Ammon's horn (tissue), 1 donor: Measurements from ENCODE around the gene ROR2.
"Not testable (repeated sequence)": the region's sequence is repeated elsewhere in the genome, so short reads cannot be mapped to it uniquely, and the experiment has no call there.

ENCODE experiments used
- DNase-seq: peaks from one replicate; pipeline ENCODE4 v3.0.0-alpha.2; 2016; ENCODE audit warnings: low spot score

ROR2 gene

DNA sequence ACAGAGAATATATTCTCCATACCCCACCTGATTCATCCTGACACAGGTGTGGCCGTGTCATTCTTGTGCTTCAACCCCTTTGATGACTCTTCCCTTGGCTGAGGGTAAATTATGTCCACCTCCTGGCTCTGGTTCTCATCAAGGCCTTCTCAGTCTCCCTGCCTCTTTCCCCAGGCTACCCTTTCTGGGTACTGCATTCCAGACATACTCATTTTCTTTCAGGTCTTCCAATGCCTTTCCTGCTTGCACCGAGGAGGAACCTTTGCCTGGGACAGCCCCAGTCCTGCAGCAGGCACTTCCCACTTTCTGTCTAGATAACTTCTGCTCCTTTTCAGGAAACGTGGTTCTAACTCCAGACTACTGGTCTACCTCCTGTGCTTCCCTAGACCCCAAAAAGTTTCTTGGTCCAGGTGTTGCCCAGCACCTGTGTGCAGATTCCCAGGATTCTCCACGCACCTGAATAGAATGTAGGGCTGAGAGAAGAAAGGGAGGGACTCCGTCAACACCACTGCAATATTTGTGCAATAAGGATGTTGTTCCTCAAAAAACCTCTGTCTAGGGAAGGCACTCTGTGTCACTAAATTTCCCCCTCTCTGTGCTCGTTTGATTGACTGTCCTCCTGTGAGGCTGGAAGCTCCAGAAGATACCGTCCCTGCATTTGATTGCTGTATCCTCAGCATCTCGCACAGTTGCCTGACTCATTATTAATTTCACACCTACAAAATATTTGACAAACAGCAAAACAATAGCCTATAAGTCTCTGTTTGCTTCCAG lies 271.0 kb downstream of the ROR2 start:
- no peak for DNase-seq

GRCh38 chr9:91677822-91678436 lies 272.1 kb downstream of the ROR2 start:
- DNase-seq = no peak

DNA sequence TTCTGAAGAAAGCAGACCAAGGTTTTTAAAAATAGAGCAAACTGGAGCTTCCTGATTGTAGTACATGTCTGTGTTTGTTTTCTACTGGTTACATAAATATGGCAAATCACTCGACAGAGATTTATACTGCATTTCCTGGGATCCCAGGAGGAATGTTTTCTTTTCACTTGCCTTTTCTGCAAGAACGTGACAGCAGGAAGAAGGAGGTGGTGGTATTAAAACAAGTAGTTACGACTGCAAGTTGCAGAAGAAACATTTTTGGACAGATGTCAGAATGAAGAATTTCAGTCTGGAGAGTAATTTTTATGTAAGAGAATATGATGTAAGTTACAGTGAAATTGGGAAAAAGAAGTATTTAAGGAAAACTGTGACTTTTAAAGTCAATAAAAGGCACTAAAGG lies 272.7 kb downstream of the ROR2 start:
- DNase-seq = no peak

GRCh38 chr9:91676046-91676445 lies 274.0 kb downstream of the ROR2 start:
- no peak for DNase-seq

- DNase-seq = no peak
Measured at GRCh38 chr9:91664663-91665062, 285.4 kb downstream of the ROR2 start.

GRCh38 chr9:91663858-91664257 lies 286.2 kb downstream of the ROR2 start:
- no peak for DNase-seq

DNA sequence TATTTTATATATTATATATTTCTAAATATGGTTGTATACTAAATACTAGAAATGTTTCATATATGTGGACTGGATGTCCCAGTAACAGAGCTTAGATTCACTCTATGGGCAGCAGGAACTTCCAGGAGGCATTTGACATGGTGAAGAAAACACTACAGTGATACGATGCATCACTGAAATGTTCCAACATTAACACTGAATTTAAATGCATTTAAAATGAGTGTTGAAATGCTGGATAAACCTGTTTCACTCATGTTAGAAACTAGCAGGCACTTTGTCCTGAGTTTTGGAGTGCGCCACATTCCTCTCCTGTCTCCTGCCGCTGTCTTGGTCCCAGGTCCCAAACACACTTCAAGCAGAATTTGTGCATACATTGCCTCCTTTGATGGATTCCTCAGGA lies 288.6 kb downstream of the ROR2 start:
- DNase-seq = no peak

GRCh38 chr9:91660521-91660920 lies 289.5 kb downstream of the ROR2 start:
- DNase-seq = no peak

DNA sequence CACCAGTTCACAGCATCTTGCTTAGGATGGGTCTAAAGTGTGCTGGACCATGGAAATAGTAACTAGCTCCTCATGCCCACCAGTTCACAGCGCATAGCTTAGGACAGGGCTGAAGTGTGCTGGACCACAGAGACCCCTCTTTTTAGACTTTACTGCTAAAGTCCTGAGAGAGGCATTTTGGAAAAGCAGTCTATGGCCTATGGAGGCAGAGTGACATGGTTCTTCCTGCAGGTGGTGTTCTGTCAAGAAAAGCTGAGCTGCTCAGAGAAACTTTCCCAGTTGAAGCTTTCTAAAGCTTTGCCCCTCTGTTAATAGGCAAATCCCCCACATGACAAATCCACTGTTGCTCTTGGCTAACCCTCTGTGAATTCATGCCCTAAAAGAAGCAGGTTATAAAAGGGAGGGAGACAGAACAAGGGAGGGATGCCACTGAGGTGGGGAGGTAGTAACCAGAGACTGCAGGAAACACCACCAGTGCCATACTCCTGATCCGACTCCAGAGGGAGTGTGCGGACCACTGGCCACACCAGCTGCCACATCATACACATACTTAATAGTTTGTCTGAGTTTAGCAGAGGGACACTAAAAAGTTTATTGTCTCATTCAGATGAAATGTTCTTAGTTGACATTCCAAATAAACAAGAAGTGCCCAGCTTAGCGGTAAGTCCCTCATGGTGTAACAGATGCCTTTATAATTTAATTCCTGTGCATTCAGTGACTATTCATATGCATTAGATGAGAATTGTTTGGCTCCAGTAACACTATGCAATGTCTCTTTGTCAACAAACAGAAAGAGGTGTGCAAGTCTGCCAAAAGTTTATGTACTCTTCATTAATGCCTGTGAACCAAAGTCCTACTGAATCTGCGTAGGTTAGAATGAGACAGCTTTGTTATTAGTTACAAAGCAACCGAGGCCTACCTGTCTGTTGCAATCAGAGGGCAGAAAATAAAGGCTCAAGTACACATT lies 290.2 kb downstream of the ROR2 start:
- peak; percentile 22 for DNase-seq

DNA sequence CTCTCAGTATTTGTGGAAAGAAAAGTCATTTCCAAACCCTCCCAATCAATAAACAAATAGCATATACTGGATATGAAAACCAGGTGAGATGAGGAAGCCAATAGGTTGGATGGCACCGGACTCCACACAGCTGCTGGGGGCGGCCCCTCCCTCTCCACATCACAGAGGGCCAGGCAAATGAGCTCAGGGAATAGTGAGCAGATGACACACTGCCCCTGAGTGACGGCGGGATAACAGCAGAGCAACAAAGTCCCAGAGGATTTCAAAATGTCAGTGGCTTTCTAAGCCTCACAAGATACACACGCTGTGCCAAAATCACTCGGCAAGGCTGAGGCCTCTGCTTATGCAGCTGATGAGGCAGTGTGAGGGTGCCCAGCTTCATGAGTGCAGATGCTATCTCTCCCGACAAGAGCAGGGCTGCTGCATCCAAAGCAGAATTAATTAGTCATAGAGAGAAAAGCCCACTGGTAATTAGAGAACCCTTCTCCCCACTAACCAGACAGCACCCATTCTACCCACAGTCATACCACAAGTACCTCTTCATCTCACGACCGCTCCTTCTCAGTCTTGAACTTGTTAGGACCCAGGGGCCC lies 291.4 kb downstream of the ROR2 start:
- no peak for DNase-seq

GRCh38 chr9:91657501-91657900 lies 292.5 kb downstream of the ROR2 start:
- no peak for DNase-seq

- DNase-seq = no peak
Measured at GRCh38 chr9:91655658-91656057, 294.4 kb downstream of the ROR2 start.

DNA sequence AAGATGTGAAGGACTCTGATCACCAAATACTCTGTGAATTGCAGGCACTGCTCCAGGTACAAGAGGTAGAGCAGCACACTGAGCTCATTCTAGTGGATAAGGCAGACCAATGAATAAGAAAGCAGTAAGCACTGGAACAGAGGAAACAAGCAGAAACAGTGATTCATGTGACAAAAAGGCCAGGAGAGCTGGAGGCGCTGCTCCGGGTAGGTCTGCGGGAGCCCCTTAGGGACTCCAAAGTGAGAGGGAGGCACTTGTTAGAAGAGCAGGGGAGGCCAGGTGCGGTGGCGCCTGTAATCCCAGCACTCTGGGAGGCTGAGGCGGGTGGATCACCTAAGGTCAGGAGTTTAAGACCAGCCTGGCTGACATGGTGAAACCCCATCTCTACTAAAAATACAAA lies 294.8 kb downstream of the ROR2 start:
- no peak for DNase-seq

DNA sequence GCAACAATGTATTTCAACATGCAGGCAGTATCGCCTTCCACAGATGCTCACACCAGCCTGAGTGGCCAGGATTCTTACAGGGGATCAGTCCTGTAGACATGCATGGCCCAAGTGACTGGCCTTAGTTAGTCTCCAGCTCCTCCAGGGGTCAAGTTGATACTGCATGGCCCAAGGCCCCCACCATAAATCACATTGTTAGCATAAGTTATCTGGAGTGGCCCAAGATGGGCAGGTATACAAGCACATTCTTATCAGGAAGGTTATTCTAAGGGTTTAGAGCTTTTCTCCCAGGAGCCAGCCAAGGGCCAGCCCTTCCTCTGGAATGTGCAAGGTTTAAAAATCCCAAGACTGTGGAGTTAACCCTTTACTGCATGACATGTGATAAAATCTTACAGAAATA lies 295.5 kb downstream of the ROR2 start:
- DNase-seq = no peak

DNA sequence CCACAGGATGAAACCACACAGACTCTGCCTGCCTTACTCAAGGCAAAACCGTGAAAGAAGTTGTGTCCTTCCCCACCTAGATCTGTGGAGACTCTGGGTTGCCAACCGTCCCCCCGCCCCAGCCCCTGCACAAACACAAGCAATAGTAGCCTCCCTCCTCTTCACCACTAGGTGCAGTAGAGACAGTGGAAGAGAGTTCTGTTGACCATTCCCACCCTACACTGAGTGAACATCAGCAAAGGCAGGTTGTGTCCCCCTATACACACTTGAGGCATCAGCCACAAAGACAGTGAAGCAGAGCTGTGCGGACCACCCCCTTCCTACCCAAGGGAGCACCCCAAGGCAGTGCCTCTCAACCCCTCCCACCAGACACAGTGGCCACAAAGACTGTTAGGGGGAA lies 302.7 kb downstream of the ROR2 start:
- DNase-seq = no peak

GRCh38 chr9:91646702-91647101 lies 303.3 kb downstream of the ROR2 start:
- no peak for DNase-seq

DNA sequence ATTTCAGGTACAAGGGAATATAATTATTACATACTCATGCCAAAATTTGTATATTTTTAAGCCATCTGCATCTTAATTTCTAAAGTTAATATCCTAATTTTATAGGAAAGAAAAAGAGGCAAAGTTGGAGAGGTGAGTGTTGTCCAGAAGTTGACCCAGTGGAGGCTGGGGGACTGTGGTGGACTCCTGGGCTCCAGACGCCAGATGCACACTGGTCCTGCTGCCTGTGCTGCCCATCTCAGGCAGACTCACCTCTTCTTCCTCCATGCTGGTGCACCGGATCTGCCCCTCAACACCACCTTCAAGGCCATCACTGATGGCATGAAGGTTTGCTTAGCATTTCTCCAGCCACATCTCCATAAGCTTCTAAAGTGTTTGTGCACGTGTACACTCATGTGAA lies 305.6 kb downstream of the ROR2 start:
- no peak for DNase-seq

DNA sequence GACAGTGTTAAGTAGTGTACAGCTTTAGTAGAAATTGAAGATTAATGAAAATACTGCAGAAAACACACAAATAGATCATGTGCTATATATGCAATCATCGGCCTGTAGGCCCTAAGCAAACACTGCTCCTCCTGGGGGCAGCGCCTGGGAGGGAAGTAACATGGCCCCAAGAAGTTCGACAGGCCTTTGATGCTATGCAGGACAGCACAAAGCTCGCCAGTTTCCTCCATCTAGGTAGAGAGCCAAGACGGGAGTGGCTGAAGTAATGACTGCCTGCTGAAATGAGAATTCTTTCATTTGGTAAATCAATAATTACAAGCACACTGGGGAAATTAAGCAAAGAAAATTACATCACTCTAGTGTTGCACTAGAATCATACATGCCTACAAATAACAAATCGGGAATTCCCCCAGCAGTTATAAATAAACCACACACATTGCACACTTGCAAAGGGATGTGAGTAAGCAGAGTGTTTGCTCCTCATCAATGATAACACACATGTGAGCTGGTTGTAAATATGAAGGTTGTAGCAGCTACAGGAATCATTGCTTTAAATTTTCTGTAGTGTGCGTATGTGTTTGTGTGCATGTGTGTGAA lies 306.4 kb downstream of the ROR2 start:
- no peak for DNase-seq

DNA sequence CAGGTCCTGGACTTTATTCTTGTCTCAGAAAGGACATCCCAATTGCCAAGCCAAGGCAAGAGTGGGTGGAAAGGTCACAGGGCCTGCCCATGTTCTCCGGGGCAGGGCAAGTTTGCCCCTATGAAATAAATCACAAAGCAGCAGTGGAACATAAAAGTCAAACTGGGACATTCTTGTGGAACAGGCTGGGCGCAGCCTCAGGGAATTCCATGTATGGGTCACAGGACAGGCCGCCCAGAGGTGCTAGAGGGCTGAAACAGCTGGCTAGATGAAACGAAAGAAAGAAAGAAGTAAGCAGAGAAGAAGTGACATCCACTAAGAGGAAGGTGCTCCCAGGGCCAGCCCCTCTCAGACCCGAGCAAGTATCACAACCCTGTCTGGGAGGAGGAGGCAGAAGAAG lies 307.3 kb downstream of the ROR2 start:
- no peak for DNase-seq

- DNase-seq = no peak
Measured at GRCh38 chr9:91640428-91640827, 309.6 kb downstream of the ROR2 start.

DNA sequence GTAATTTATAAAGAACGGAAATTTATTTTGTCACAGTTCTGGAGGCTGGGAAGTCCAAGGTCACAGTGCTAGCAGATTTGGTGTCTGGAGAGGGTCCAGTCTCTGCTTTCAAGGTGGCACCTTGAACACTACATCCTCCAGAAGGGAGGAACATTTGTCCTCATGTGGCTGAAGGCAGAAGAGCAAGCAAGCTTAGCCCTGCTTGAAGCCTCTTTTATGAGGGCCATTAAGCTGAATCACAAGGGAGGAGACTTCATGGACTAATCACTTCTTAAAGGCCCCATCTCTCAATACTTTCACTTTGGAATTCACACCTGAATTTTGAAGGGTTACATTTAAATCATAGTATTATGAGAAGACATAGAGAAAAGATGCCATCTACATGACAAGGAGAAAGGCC lies 311.0 kb downstream of the ROR2 start:
- no peak for DNase-seq

GRCh38 chr9:91634832-91635231 lies 315.2 kb downstream of the ROR2 start:
- DNase-seq = not testable (repeated sequence)
